CD4-positive, CD25-positive, alpha-beta regulatory T cell (primary cell): ENCODE results near the gene ZBTB8A. TPM values are rescaled to one million over a fixed set of nuclear protein-coding genes. Genes with fewer than 3 reads are reported as not detected.
A peak's percentile ranks its signal among the peaks of the same experiment; 100 is the strongest.

Experiments
- ATAC-seq, 2 donors: fragments of 150-1000 bp; cut with Tn5 transposase; one replicate each; pipeline ENCODE4 v1.10.0; 2021; ENCODE audit warnings: low read depth in 2 of 2, moderate number of reproducible peaks in 2 of 2, moderate library complexity in 1 of 2
- DNase-seq, 3 donors: peaks; one replicate each; pipeline versions ENCODE4 v3.0.0 to v3.0.0-alpha.2; 2012 to 2022; ENCODE audit warnings: mixed read lengths in 1 of 3
- H3K27ac ChIP-seq: one replicate; pipeline ENCODE4 v1.7.0; 2013; ENCODE audit warnings: mild to moderate bottlenecking, low read length; ENCODE audit not compliant: insufficient read depth, poor library complexity, severe bottlenecking
- H3K27me3 ChIP-seq: one replicate; pipeline ENCODE4 v1.7.0; 2013; ENCODE audit warnings: low read length; ENCODE audit not compliant: control insufficient read depth, insufficient read depth
- H3K36me3 ChIP-seq: one replicate; pipeline ENCODE4 v1.7.0; 2013; ENCODE audit warnings: mild to moderate bottlenecking, low read length, moderate library complexity; ENCODE audit not compliant: control insufficient read depth, insufficient read depth
- H3K4me1 ChIP-seq: 2 replicates; pipeline ENCODE4 v1.7.0; 2013; ENCODE audit warnings: mild to moderate bottlenecking, low read length; ENCODE audit not compliant: insufficient read depth, control insufficient read depth, poor library complexity, severe bottlenecking
- H3K4me3 ChIP-seq: one replicate; pipeline ENCODE4 v1.7.0; 2013; ENCODE audit warnings: low read depth, mild to moderate bottlenecking, low read length, moderate library complexity
- H3K9me3 ChIP-seq, 2 experiments: 1 replicate in 1 of 2; 2 replicates in 1 of 2; pipeline ENCODE4 v1.7.0; 2013; ENCODE audit warnings: low read length in 2 of 2, mild to moderate bottlenecking in 1 of 2, moderate library complexity in 1 of 2; ENCODE audit not compliant: control insufficient read depth in 2 of 2
- H3K27ac Mint-ChIP-seq, 3 donors: one replicate each; pipeline ENCODE4 v1.8.0; 2020 to 2022; ENCODE audit warnings: mild to moderate bottlenecking in 3 of 3, mixed read lengths in 3 of 3, moderate library complexity in 2 of 3
- H3K27me3 Mint-ChIP-seq: one replicate; pipeline ENCODE4 v1.8.0; 2022; ENCODE audit warnings: mild to moderate bottlenecking, mixed read lengths
- H3K36me3 Mint-ChIP-seq: one replicate; pipeline ENCODE4 v1.8.0; 2020; ENCODE audit warnings: mixed read lengths
- H3K4me1 Mint-ChIP-seq, 4 donors: one replicate each; pipeline ENCODE4 v1.8.0; 2020 to 2022; ENCODE audit warnings: mixed read lengths in 4 of 4, mild to moderate bottlenecking in 1 of 4
- H3K4me3 Mint-ChIP-seq, 4 donors: one replicate each; pipeline ENCODE4 v1.8.0; 2020 to 2022; ENCODE audit warnings: mild to moderate bottlenecking in 4 of 4, mixed read lengths in 4 of 4, moderate library complexity in 3 of 4
- H3K9me3 Mint-ChIP-seq, 7 donors: one replicate each; pipeline ENCODE4 v1.8.0; 2020 to 2022; ENCODE audit warnings: mixed read lengths in 7 of 7, mild to moderate bottlenecking in 3 of 7, moderate library complexity in 2 of 7
- polyA plus RNA-seq, 4 donors: library from polyadenylated mRNA; unstranded; fragments of 300-500 nt; fragmentation: Illumina TruSeq; gene quantifications; one replicate each; pipeline ENCODE4 v1.2.3, GENCODE V29; 2021
- total RNA-seq: library from RNA; stranded (reverse); gene quantifications from one replicate; pipeline ENCODE4 v1.2.3, GENCODE V29; 2022

ZBTB8A gene
- total and polyA plus RNA-seq, 5 donors from 2014 or later: 0.12 TPM; not detected in 4

GRCh38 chr1:32557812-32558211 lies 18.6 kb downstream of the ZBTB8A start:
- Mint-ChIP-seq H3K27me3 (peaks cover 14% of the 10 kb centered on the region), H3K4me3 (no peak overlapping the region), H3K27ac (no peak overlapping the region), H3K9me3 (peaks cover 0 to 2% (median 0%) of the 10 kb centered on the region in 7 donors), H3K4me1 (no peaks in the 10 kb centered on the region), H3K36me3 (no peaks in the 10 kb centered on the region)
- no peaks in the 10 kb centered on the region for H3K4me1 ChIP-seq
- no peaks in the 10 kb centered on the region for H3K9me3 ChIP-seq
- no peak overlapping the region for H3K4me3 ChIP-seq
- no peaks in the 10 kb centered on the region for H3K27me3 ChIP-seq
- no peak for ATAC-seq
- H3K27ac ChIP-seq: no peak overlapping the region
- DNase-seq: no peak
- no peaks in the 10 kb centered on the region for H3K36me3 ChIP-seq

DNA sequence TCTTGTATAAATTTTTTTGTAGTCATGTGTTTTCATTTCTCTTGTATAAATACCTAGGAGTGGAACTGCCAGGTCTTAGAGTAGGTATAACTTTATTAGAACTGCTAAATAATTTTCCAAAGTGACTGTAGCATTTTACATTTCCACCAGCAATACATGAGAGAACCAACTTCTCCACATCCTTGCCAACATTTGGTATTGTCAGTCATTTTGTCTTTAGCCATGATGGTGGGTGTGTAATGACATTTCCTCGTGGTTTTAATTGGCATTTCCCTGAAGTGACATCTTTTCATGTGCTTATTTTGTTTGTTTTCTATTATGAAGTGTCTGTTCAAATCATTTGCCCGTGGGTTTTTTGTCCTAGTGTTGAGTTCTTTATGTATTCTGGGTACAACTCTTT lies 29.7 kb downstream of the ZBTB8A start:
- Histone ChIP-seq H3K27ac (no peak overlapping the region), H3K4me3 (no peak overlapping the region), H3K36me3 (no peaks in the 10 kb centered on the region), H3K4me1 (no peaks in the 10 kb centered on the region), H3K9me3 (no peaks in the 10 kb centered on the region), H3K27me3 (peaks cover 3% of the 10 kb centered on the region)
- no peaks in the 10 kb centered on the region for H3K36me3 Mint-ChIP-seq
- no peaks in the 10 kb centered on the region for H3K4me1 Mint-ChIP-seq
- no peaks in the 10 kb centered on the region for H3K9me3 Mint-ChIP-seq
- no peak overlapping the region for H3K27ac Mint-ChIP-seq
- no peak overlapping the region for H3K4me3 Mint-ChIP-seq
- DNase-seq (no peak), ATAC-seq (no peak)
- H3K27me3 Mint-ChIP-seq: peaks cover 12% of the 10 kb centered on the region

GRCh38 chr1:32580348-32581017 lies 41.3 kb downstream of the ZBTB8A start:
- no peak overlapping the region for H3K27ac Mint-ChIP-seq
- H3K27me3 ChIP-seq: no peaks in the 10 kb centered on the region
- ATAC-seq: no peak

DNA sequence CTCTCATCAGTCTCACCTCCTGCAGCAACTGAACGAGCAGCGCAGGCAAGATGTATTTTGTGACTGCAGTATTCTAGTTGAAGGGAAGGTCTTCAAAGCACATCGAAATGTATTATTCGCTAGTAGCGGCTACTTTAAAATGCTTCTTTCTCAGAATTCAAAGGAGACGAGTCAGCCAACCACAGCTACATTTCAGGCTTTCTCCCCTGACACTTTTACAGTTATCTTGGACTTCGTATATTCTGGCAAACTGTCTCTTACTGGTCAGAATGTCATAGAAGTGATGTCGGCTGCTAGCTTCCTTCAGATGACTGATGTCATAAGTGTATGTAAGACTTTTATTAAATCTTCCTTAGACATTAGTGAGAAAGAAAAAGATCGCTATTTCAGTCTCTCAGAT lies 53.7 kb downstream of the ZBTB8A start:
- peaks cover 12% of the 10 kb centered on the region for H3K27me3 Mint-ChIP-seq
- no peaks in the 10 kb centered on the region for H3K36me3 Mint-ChIP-seq
- no peaks in the 10 kb centered on the region for H3K9me3 Mint-ChIP-seq
- no peak overlapping the region for H3K27ac ChIP-seq
- H3K4me3 Mint-ChIP-seq: no peak overlapping the region
- DNase-seq (no peak), ATAC-seq (no peak)
- no peaks in the 10 kb centered on the region for H3K4me1 Mint-ChIP-seq
- no peak overlapping the region for H3K27ac Mint-ChIP-seq
- no peaks in the 10 kb centered on the region for H3K9me3 ChIP-seq
- no peak overlapping the region for H3K4me3 ChIP-seq
- no peaks in the 10 kb centered on the region for H3K36me3 ChIP-seq
- no peaks in the 10 kb centered on the region for H3K4me1 ChIP-seq
- no peaks in the 10 kb centered on the region for H3K27me3 ChIP-seq

More at GRCh38 chr1:32580348-32581017, 41.3 kb downstream of the ZBTB8A start:
- Histone ChIP-seq H3K9me3 (no peaks in the 10 kb centered on the region), H3K27ac (no peak overlapping the region), H3K4me3 (no peak overlapping the region), H3K4me1 (no peaks in the 10 kb centered on the region), H3K36me3 (no peaks in the 10 kb centered on the region)
- peak in 1 of 3 donors; percentile 1 for DNase-seq
- Mint-ChIP-seq H3K4me1 (no peaks in the 10 kb centered on the region), H3K9me3 (no peaks in the 10 kb centered on the region), H3K36me3 (no peaks in the 10 kb centered on the region), H3K27me3 (peaks cover 14% of the 10 kb centered on the region), H3K4me3 (no peak overlapping the region)

DNA sequence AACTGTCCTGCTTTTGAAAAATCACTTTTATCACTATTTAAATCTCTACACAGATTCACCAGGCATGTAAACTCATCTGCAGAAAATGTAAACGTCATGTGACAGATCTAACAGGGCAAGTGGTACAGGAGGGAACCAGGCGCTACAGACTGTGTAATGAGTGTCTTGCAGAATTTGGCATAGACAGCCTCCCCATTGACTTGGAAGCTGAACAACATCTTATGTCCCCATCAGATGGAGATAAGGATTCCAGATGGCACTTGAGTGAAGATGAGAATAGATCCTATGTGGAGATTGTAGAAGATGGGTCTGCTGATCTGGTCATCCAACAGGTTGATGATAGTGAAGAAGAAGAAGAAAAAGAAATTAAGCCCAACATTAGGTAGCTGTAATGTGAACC lies 60.8 kb downstream of the ZBTB8A start:
- H3K36me3 Mint-ChIP-seq: no peaks in the 10 kb centered on the region
- no peak for ATAC-seq

DNA sequence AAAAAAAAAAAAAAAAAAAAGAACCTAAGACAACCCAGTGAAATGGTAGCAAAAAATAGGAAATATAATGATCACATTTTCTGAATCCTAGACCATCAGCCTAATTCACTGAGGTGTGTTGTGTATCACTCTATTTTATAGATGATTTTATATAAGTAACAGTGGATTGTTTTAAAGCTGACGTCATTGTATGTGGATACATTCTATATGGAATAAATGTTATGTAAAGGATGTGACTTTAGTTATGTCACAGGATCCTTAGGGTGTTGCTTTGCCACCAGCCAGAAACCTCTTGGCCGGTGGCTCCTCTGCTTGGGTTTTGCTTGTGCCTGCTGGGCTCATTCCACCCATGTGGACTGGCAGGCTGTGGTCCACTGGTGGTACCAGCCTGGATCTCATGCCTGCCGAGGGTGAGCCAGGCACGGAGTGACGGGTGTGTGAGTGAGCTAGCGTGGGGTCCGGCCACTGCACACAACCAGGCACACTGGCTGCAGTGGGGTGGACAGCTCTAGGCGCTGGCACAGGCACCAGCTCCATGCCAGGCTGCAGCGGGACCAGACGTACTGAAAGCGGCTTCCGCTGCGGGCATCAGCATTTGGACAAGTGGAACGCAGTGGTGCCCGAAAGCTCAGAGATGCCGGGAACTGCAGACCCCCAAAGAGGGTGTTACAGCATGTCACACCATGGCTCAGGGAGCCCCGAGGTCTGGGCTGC lies 66.6 kb downstream of the ZBTB8A start:
- no peaks in the 10 kb centered on the region for H3K27me3 ChIP-seq
- no peak overlapping the region for H3K27ac Mint-ChIP-seq
- no peak for ATAC-seq

More for the DNA sequence above, 60.8 kb downstream of the ZBTB8A start:
- H3K27me3 ChIP-seq: no peaks in the 10 kb centered on the region
- H3K27ac ChIP-seq: no peak overlapping the region
- Mint-ChIP-seq H3K27me3 (peaks cover 7% of the 10 kb centered on the region), H3K9me3 (no peaks in the 10 kb centered on the region), H3K4me3 (no peak overlapping the region), H3K4me1 (no peaks in the 10 kb centered on the region), H3K27ac (no peak overlapping the region)
- H3K9me3 ChIP-seq: no peaks in the 10 kb centered on the region
- no peak overlapping the region for H3K4me3 ChIP-seq
- H3K4me1 ChIP-seq: no peaks in the 10 kb centered on the region
- DNase-seq: no peak
- no peaks in the 10 kb centered on the region for H3K36me3 ChIP-seq

DNA sequence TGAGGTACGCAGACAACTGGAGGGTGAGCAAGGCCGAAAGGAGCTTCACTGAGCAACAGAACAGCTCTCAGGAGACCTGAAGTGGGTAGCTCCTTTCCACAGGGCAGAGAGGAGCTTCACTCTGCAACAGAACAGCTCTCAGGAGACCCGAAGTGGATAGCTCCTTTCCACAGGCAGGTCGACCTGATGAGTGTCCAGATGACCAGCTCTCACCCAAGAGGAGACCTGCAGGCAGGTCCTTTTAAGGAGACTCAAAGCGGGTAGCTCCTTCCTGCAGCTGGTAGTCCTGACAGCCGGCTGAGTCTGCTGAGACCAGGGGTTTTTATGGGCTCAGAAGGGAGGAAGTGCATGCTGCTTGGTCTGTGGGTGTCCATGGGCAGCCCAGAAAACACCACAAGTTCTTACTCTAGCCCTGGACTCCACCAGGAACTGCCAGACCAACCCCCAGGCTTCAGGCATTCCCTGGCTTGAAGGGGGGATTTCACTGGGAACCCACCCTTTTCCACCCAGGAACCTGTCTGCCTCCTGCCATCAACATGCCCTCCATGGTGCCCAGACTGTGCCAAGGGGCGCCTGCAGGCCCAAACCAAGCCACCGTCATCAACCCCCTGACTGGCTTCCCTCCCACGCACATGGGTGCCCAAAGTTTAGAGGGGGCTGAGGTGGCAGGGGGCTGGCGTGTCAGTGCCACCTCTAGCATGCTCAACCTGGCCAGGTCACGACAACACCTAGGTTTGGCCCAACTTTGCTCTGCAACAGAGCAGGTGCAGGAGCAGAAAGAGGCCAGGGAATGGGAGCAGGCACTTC lies 67.5 kb downstream of the ZBTB8A start:
- H3K36me3 ChIP-seq: no peaks in the 10 kb centered on the region
- Mint-ChIP-seq H3K9me3 (no peaks in the 10 kb centered on the region), H3K27me3 (no peaks in the 10 kb centered on the region), H3K36me3 (peaks cover 3% of the 10 kb centered on the region), H3K4me3 (no peak overlapping the region), H3K4me1 (no peaks in the 10 kb centered on the region), H3K27ac (no peak overlapping the region)
- ATAC-seq (no peak), DNase-seq (no peak)
- no peak overlapping the region for H3K27ac ChIP-seq
- H3K4me1 ChIP-seq: peaks cover 5% of the 10 kb centered on the region
- H3K9me3 ChIP-seq: no peaks in the 10 kb centered on the region
- H3K27me3 ChIP-seq: no peaks in the 10 kb centered on the region
- no peak overlapping the region for H3K4me3 ChIP-seq

More for the DNA sequence above, 66.6 kb downstream of the ZBTB8A start:
- no peak overlapping the region for H3K4me3 ChIP-seq
- H3K27me3 Mint-ChIP-seq: peaks cover 7% of the 10 kb centered on the region
- H3K27ac ChIP-seq: no peak overlapping the region
- peaks cover 3% of the 10 kb centered on the region for H3K36me3 Mint-ChIP-seq
- H3K9me3 ChIP-seq: no peaks in the 10 kb centered on the region
- H3K4me3 Mint-ChIP-seq: no peak overlapping the region
- H3K9me3 Mint-ChIP-seq: no peaks in the 10 kb centered on the region
- no peaks in the 10 kb centered on the region for H3K36me3 ChIP-seq
- no peaks in the 10 kb centered on the region for H3K4me1 Mint-ChIP-seq
- no peaks in the 10 kb centered on the region for H3K4me1 ChIP-seq
- DNase-seq: no peak
